Measurements from ENCODE around the gene GRIP1. TPM values are rescaled to one million over a fixed set of nuclear protein-coding genes. Genes with fewer than 3 reads are reported as not detected.

The GRIP1 gene
- total RNA-seq, 1 experiment from 2014 or later: 3.8 TPM

GRCh38 chr12:66387117-66387516, 291.8 kb downstream of the GRIP1 start:
- no peak for DNase-seq (ENCODE audit: low read depth)

- DNase-seq (ENCODE audit: low read depth): no peak
Observed at GRCh38 chr12:66380769-66381535, 297.9 kb downstream of the GRIP1 start.

GRCh38 chr12:66379616-66380015, 299.3 kb downstream of the GRIP1 start:
- no peak for DNase-seq (ENCODE audit: low read depth)

- DNase-seq (ENCODE audit: low read depth): no peak
Observed at GRCh38 chr12:66375560-66375959, 303.3 kb downstream of the GRIP1 start.

GRCh38 chr12:66371982-66372381, 306.9 kb downstream of the GRIP1 start:
- no peak for DNase-seq (ENCODE audit: low read depth)

GRCh38 chr12:66367015-66367667, 311.7 kb downstream of the GRIP1 start:
- DNase-seq (ENCODE audit: low read depth): no peak

GRCh38 chr12:66365718-66366490, 313.0 kb downstream of the GRIP1 start:
- no peak for DNase-seq (ENCODE audit: low read depth)

- DNase-seq (ENCODE audit: low read depth): no peak
Observed at GRCh38 chr12:66361703-66362102, 317.2 kb downstream of the GRIP1 start.

- DNase-seq (ENCODE audit: low read depth): no peak
Observed at GRCh38 chr12:66359300-66359699, 319.6 kb downstream of the GRIP1 start.

GRCh38 chr12:66354291-66354690, 324.6 kb downstream of the GRIP1 start:
- peak; percentile 21 for DNase-seq (ENCODE audit: low read depth)

GRCh38 chr12:66352899-66353298, 326.0 kb downstream of the GRIP1 start:
- no peak for DNase-seq (ENCODE audit: low read depth)

GRCh38 chr12:66352197-66352596, 326.7 kb downstream of the GRIP1 start:
- peak; percentile 39 for DNase-seq (ENCODE audit: low read depth)

GRCh38 chr12:66351301-66351700, 327.6 kb downstream of the GRIP1 start:
- DNase-seq (ENCODE audit: low read depth): no peak

GRCh38 chr12:66345956-66346355, 332.9 kb downstream of the GRIP1 start:
- DNase-seq (ENCODE audit: low read depth): no peak

GRCh38 chr12:66345212-66345611, 333.7 kb downstream of the GRIP1 start:
- no peak for DNase-seq (ENCODE audit: low read depth)

GRCh38 chr12:66341126-66341525, 337.8 kb downstream of the GRIP1 start:
- DNase-seq (ENCODE audit: low read depth): no peak

- DNase-seq (ENCODE audit: low read depth): no peak
Observed at GRCh38 chr12:66340131-66340530, 338.7 kb downstream of the GRIP1 start.

GRCh38 chr12:66337381-66338010, 341.4 kb downstream of the GRIP1 start:
- no peak for DNase-seq (ENCODE audit: low read depth)

GRCh38 chr12:66335746-66336145, 343.1 kb downstream of the GRIP1 start:
- no peak for DNase-seq (ENCODE audit: low read depth)

GRCh38 chr12:66331814-66332213, 347.1 kb downstream of the GRIP1 start:
- DNase-seq (ENCODE audit: low read depth): no peak

GRCh38 chr12:66331016-66331415, 347.9 kb downstream of the GRIP1 start:
- no peak for DNase-seq (ENCODE audit: low read depth)

GRCh38 chr12:66329941-66330340, 348.9 kb downstream of the GRIP1 start:
- peak; percentile 24 for DNase-seq (ENCODE audit: low read depth)
